Measurements from ENCODE around the gene GRPEL1. TPM values are rescaled to one million over a fixed set of nuclear protein-coding genes. Genes with fewer than 3 reads are reported as not detected.

GRPEL1 gene
- polyA plus RNA-seq, 10 donors, result 25.3 to 35.3 (median 29.8) TPM

GRCh38 chr4:7025040-7025602, 42.7 kb downstream of the GRPEL1 start:
- DNase-seq, result no peak

- no peak for DNase-seq
These were observed 43.5 kb downstream of the GRPEL1 start for GRCh38 chr4:7024336-7024890.

- DNase-seq, result no peak
These were observed 44.0 kb downstream of the GRPEL1 start for GRCh38 chr4:7023901-7024300.

GRCh38 chr4:7023486-7023885, 44.4 kb downstream of the GRPEL1 start:
- no peak for DNase-seq

- no peak for DNase-seq
These were observed 45.8 kb downstream of the GRPEL1 start for GRCh38 chr4:7021930-7022664.

GRCh38 chr4:7021355-7021754, 46.5 kb downstream of the GRPEL1 start:
- no peak for DNase-seq

- no peak for DNase-seq
These were observed 47.0 kb downstream of the GRPEL1 start for GRCh38 chr4:7020856-7021255.

GRCh38 chr4:7020290-7020689, 47.6 kb downstream of the GRPEL1 start:
- no peak for DNase-seq

- DNase-seq, result no peak
These were observed 48.5 kb downstream of the GRPEL1 start for GRCh38 chr4:7019367-7019766.

- DNase-seq, result no peak
These were observed 49.6 kb downstream of the GRPEL1 start for GRCh38 chr4:7018281-7018680.

GRCh38 chr4:7017446-7018048, 50.3 kb downstream of the GRPEL1 start:
- no peak for DNase-seq

GRCh38 chr4:7016512-7016911, 51.4 kb downstream of the GRPEL1 start:
- DNase-seq, result no peak

- no peak for DNase-seq
These were observed 51.8 kb downstream of the GRPEL1 start for GRCh38 chr4:7016086-7016485.

- no peak for DNase-seq
These were observed 52.4 kb downstream of the GRPEL1 start for GRCh38 chr4:7015383-7016035.

- no peak for DNase-seq
These were observed 53.0 kb downstream of the GRPEL1 start for GRCh38 chr4:7014815-7015214.

- DNase-seq, result no peak
These were observed 54.7 kb downstream of the GRPEL1 start for GRCh38 chr4:7013175-7013574.

- peak in 1 of 3 donors; percentile 12 for DNase-seq
These were observed 58.3 kb downstream of the GRPEL1 start for GRCh38 chr4:7009564-7009963.

Other genes starting within 250 kb of the GRPEL1 start
- 10 to 100 TPM; 32.0 to 42.9 (median 38.1) TPM for gene TBC1D14, start 158.2 kb downstream of the GRPEL1 start, polyA plus RNA-seq (ENCODE audit: insufficient read length in 10 of 10)
- gene TADA2B, start 24.7 kb downstream of the GRPEL1 start, polyA plus RNA-seq (ENCODE audit: insufficient read length in 10 of 10), result 10 to 100 TPM; 16.5 to 23.9 (median 20.4) TPM
- gene SORCS2, start 124.5 kb upstream of the GRPEL1 start, polyA plus RNA-seq (ENCODE audit: insufficient read length in 10 of 10), result 10 to 100 TPM in 7 of 10 donors, 1 to 10 TPM in 3; 6.5 to 21.0 (median 10.8) TPM

Data from muscle of back (tissue), 11 donors.